Renal pelvis (tissue), 4 donors: Measurements from ENCODE around the gene PDPK1. TPM values are rescaled to one million over a fixed set of nuclear protein-coding genes. Genes with fewer than 3 reads are reported as not detected.

Source experiments
- DNase-seq: peaks from one replicate; pipeline ENCODE4 v3.0.0-alpha.2; 2013
- polyA plus RNA-seq, 3 donors: library from polyadenylated mRNA; unstranded; fragments of 120-200 nt; gene quantifications; one replicate each; pipeline ENCODE4 v1.2.1, GENCODE V29; 2013; ENCODE audit not compliant: insufficient read length in 3 of 3

Gene PDPK1
- polyA plus RNA-seq, 3 donors, result 49.4 to 51.4 (median 50.1) TPM

GRCh38 chr16:2500918-2501750, 36.7 kb upstream of the PDPK1 start:
- DNase-seq, result peak; percentile 87

- no peak for DNase-seq
Measured at GRCh38 chr16:2501946-2502895, 35.6 kb upstream of the PDPK1 start.

- no peak for DNase-seq
Measured at GRCh38 chr16:2505695-2506094, 32.1 kb upstream of the PDPK1 start.

GRCh38 chr16:2507052-2507659, 30.7 kb upstream of the PDPK1 start:
- DNase-seq, result no peak

- no peak for DNase-seq
Measured at GRCh38 chr16:2507665-2508064, 30.2 kb upstream of the PDPK1 start.

- no peak for DNase-seq
Measured at GRCh38 chr16:2508722-2509400, 29.0 kb upstream of the PDPK1 start.

- DNase-seq, result no peak
Measured at GRCh38 chr16:2511128-2511800, 26.6 kb upstream of the PDPK1 start.

- DNase-seq, result no peak
Measured at GRCh38 chr16:2511996-2512734, 25.7 kb upstream of the PDPK1 start.

- no peak for DNase-seq
Measured at GRCh38 chr16:2512735-2513404, 25.0 kb upstream of the PDPK1 start.

GRCh38 chr16:2513405-2514332, 24.2 kb upstream of the PDPK1 start, which contains the start of gene ATP6V0C:
ATP6V0C (plus strand) TSS chr16:2513952; CDS start chr16:2514104, 152 bp downstream.
- DNase-seq, result peak; percentile 91

- no peak for DNase-seq
Measured at GRCh38 chr16:2514333-2515179, 23.3 kb upstream of the PDPK1 start.

GRCh38 chr16:2515180-2515851, 22.5 kb upstream of the PDPK1 start:
- DNase-seq, result no peak

- no peak for DNase-seq
Measured at GRCh38 chr16:2516391-2517240, 21.2 kb upstream of the PDPK1 start.

GRCh38 chr16:2517954-2518605, 19.7 kb upstream of the PDPK1 start:
- no peak for DNase-seq
